ENCODE data around the gene NSRP1.

DNA sequence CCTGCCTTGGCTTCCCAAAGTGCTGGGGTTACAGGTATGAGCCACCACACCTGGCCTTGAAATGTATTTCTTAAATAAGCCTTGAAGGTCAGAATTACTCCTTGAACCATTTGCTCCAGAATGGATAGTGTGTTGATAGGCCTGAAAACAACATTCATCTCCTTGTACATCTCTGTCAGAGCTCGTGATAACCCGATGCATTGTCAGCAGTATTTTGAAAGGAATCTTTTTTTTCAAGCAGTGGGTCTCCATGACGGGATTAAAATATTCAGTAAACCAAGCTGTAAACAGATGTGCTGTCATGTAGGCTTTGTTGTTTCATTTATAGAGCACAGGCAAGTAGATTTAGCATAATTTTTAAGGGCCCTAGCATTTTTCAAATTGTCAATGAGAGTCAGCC lies 16.6 kb downstream of the NSRP1 start:
- TF ChIP-seq ZNF768 (tag by site-specific recombination; IDR thresholded peaks at IDR 0.05) (no peak), ZNF670 (tag by site-specific recombination; IDR thresholded peaks at IDR 0.05; ENCODE audit: low read depth) (no peak), ZNF560 (tag by site-specific recombination; IDR thresholded peaks at IDR 0.05; ENCODE audit: borderline replicate concordance) (no peak)
- TF ChIP-seq, protein P1, sequence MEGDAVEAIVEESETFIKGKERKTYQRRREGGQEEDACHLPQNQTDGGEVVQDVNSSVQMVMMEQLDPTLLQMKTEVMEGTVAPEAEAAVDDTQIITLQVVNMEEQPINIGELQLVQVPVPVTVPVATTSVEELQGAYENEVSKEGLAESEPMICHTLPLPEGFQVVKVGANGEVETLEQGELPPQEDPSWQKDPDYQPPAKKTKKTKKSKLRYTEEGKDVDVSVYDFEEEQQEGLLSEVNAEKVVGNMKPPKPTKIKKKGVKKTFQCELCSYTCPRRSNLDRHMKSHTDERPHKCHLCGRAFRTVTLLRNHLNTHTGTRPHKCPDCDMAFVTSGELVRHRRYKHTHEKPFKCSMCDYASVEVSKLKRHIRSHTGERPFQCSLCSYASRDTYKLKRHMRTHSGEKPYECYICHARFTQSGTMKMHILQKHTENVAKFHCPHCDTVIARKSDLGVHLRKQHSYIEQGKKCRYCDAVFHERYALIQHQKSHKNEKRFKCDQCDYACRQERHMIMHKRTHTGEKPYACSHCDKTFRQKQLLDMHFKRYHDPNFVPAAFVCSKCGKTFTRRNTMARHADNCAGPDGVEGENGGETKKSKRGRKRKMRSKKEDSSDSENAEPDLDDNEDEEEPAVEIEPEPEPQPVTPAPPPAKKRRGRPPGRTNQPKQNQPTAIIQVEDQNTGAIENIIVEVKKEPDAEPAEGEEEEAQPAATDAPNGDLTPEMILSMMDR (tag by site-specific recombination; IDR thresholded peaks at IDR 0.05): no peak
